Measurements from ENCODE around the gene PAIP2. TPM values are rescaled to one million over a fixed set of nuclear protein-coding genes. Genes with fewer than 3 reads are reported as not detected.

The PAIP2 gene
- 10 to 100 TPM; 34.5 to 55.8 (median 41.4) TPM for total RNA-seq
- long read RNA-seq, transcript PAIP2-201 (4 exons, 1,459 nt) = major isoform, 15 of 26 reads
- long read RNA-seq, partial matches to known transcripts = 8 of 26 reads
- long read RNA-seq, other reads (novel, unspliced or antisense) = 2 of 26 reads

DNA sequence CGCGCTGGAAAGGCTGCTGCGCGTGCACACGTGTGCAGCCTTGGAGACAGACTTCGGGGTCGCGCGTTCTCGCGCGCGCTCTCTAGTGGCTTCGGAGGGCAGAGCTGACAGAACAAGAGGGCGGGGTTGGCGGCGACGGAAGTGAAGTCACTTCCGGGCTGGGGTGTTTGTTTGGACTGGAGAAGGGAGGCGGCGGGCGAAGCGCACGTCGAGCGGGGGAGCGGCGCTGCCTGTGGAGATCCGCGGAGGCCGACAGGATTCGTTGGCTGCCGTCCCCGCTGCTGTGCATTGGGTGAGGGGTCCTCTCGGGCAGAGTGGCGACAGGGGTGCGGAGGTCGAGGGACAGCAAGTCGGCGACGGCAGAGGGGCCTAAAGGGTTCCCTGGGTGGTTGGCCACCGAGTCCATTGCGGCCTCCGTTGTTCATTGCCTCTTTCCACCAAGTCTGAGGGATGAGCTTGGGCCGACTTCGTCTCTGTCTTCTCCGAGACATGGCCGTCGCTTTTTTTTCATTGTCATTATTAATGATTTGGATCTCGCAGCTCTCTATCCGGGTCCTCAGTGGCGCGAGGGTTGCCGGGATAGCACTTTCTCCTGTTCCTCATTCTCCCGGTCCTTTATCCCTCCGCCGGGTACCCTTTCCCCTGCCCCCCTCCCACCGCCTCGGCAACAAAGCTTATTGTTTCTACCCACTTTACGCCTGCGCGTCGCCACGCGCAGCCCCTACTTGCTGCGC, at the start of gene PAIP2:
Gene PAIP2, plus strand, starts transcription at position 166 of the 734 bp plus-strand sequence. CDS start 21,931 bp downstream, outside the sequence.
- Histone ChIP-seq H3K4me3 (peak within 1 kb of the TSS; percentile 96 to 99 (median 99)), H3K9me3 (no peaks in the 10 kb centered on the region), H3K4me1 (peaks cover 0 to 28% (median 4%) of the 10 kb centered on the region in 4 donors), H3K36me3 (no peaks in the 10 kb centered on the region), H3K27ac (peak within 1 kb of the TSS; percentile 97 to 99 (median 97)), H3K27me3 (no peaks in the 10 kb centered on the region)
- ATAC-seq (peak; percentile 96 to 99 (median 98)), DNase-seq (peak; percentile 98)
- TF ChIP-seq POLR2A (IDR thresholded peaks at IDR 0.05) = peak; percentile 88
- TF ChIP-seq, protein P1, sequence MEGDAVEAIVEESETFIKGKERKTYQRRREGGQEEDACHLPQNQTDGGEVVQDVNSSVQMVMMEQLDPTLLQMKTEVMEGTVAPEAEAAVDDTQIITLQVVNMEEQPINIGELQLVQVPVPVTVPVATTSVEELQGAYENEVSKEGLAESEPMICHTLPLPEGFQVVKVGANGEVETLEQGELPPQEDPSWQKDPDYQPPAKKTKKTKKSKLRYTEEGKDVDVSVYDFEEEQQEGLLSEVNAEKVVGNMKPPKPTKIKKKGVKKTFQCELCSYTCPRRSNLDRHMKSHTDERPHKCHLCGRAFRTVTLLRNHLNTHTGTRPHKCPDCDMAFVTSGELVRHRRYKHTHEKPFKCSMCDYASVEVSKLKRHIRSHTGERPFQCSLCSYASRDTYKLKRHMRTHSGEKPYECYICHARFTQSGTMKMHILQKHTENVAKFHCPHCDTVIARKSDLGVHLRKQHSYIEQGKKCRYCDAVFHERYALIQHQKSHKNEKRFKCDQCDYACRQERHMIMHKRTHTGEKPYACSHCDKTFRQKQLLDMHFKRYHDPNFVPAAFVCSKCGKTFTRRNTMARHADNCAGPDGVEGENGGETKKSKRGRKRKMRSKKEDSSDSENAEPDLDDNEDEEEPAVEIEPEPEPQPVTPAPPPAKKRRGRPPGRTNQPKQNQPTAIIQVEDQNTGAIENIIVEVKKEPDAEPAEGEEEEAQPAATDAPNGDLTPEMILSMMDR (IDR thresholded peaks at IDR 0.05) = peak; percentile 66 to 78 (median 74)
- WGBS (ENCODE audit: insufficient coverage, low coverage, low lambda C conversion rate, missing lambda C conversion rate) = under 1% methylated on average over 33 of the region's 66 CpGs
- intact Hi-C loops (cut with DNase I) = no loop called here

DNA sequence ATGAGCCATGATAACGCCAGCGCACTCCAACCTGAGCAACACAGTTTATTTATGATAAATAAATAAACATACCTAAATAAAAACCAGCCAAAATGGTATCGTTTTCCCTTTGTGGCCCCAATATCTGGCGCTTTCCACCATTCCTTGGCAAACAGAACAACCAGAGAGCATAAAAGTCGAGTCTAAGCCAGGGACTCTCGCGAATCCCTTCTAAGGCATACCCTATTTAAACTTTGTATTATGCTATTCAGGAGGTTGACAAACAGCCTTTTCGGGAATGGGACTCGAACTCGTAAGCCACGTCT, 48.5 kb upstream of the PAIP2 start:
- ATAC-seq (no peak), DNase-seq (no peak)
- H3K27ac ChIP-seq = peak overlapping the region; percentile 66 to 99 (median 99)
- no peaks in the 10 kb centered on the region for H3K27me3 ChIP-seq
- intact Hi-C loops (cut with DNase I) = loop anchor here in 1 of 2 donors (10.0 kb wide), 1 partner anchor 92 kb away; the partner anchor contains the start of genes MZB1 and SLC23A1
- peak overlapping the region; percentile 81 to 89 (median 85) for H3K4me3 ChIP-seq
- H3K4me1 ChIP-seq = peaks cover 0 to 26% (median 12%) of the 10 kb centered on the region in 4 donors
- no peaks in the 10 kb centered on the region for H3K9me3 ChIP-seq
- TF ChIP-seq, protein P1 (IDR thresholded peaks at IDR 0.05) = no peak
- H3K36me3 ChIP-seq = no peaks in the 10 kb centered on the region
- WGBS (ENCODE audit: insufficient coverage, low coverage, low lambda C conversion rate, missing lambda C conversion rate) = 23% methylated on average over 11 of the region's 11 CpGs

GRCh38 chr5:139293507-139294373, 47.9 kb upstream of the PAIP2 start, which contains the start of gene MATR3:
MATR3 (plus strand) TSS chr5:139293740; CDS start chr5:139307416, 13,676 bp downstream.
- Histone ChIP-seq H3K36me3 (no peaks in the 10 kb centered on the region), H3K4me3 (peak within 1 kb of the TSS; percentile 81 to 89 (median 85)), H3K4me1 (peaks cover 0 to 32% (median 12%) of the 10 kb centered on the region in 4 donors), H3K9me3 (no peaks in the 10 kb centered on the region), H3K27ac (peak within 1 kb of the TSS; percentile 98 to 99 (median 99)), H3K27me3 (no peaks in the 10 kb centered on the region)
- ATAC-seq = peak; percentile 94 to 96 (median 96)
- WGBS (ENCODE audit: insufficient coverage, low coverage, low lambda C conversion rate, missing lambda C conversion rate) = 0% methylated on average over 9 of the region's 88 CpGs
- DNase-seq = peak; percentile 96 to 97 (median 96)
- intact Hi-C loops (cut with DNase I) = loop anchor here in 1 of 2 donors (10.0 kb wide), 1 partner anchor 91 kb away; the partner anchor contains the start of genes MZB1 and SLC23A1
- TF ChIP-seq, protein P1 (IDR thresholded peaks at IDR 0.05) = no peak
- TF ChIP-seq POLR2A (IDR thresholded peaks at IDR 0.05) = peak; percentile 98
